Activated B cell treated with CpG ODN at 0.5 μM for 24 hours (primary cell): ENCODE data around the gene DAB1. TPM values are rescaled to one million over a fixed set of nuclear protein-coding genes. Genes with fewer than 3 reads are reported as not detected.

Source experiments
- ATAC-seq: fragments of 200-7000 bp; cut with Tn5 transposase; one replicate; pipeline ENCODE4 v1.10.0; 2021; ENCODE audit warnings: low read depth, mild to moderate bottlenecking, moderate library complexity
- CTCF ChIA-PET: fragments of 350-600 bp; sonication (Branson Sonifier 250); formaldehyde crosslinking; loops from one replicate; lab custom pipeline; 2021; ENCODE audit warnings: antibody characterized with exemption; lab: Charles Lee
- POLR2A ChIA-PET: fragments of 350-600 bp; sonication (Branson Sonifier 250); formaldehyde crosslinking; loops from one replicate; lab custom pipeline; 2021; ENCODE audit warnings: antibody characterized with exemption; lab: Charles Lee
- DNase-seq: peaks from one replicate; pipeline ENCODE4 v3.0.0; 2022
- H3K27ac Mint-ChIP-seq: one replicate; pipeline ENCODE4 v1.8.0; 2020; ENCODE audit warnings: mixed read lengths
- H3K27me3 Mint-ChIP-seq: one replicate; pipeline ENCODE4 v1.8.0; 2021; ENCODE audit warnings: mixed read lengths
- H3K36me3 Mint-ChIP-seq: one replicate; pipeline ENCODE4 v1.8.0; 2021; ENCODE audit warnings: low read depth, mixed read lengths
- H3K4me1 Mint-ChIP-seq: one replicate; pipeline ENCODE4 v1.8.0; 2021; ENCODE audit warnings: mixed read lengths
- H3K4me3 Mint-ChIP-seq: one replicate; pipeline ENCODE4 v1.8.0; 2020; ENCODE audit warnings: mild to moderate bottlenecking, mixed read lengths
- H3K9me3 Mint-ChIP-seq: one replicate; pipeline ENCODE4 v1.8.0; 2020; ENCODE audit warnings: mixed read lengths
- CTCF ChIP-seq: fragments of 200-600 bp; IDR thresholded peaks from one replicate; pipeline ENCODE4 v1.8.0; 2022; ENCODE audit warnings: antibody characterized with exemption, mild to moderate bottlenecking
- intact Hi-C: fragments of 100-400 bp; cut with micrococcal nuclease; formaldehyde crosslinking; loops from one replicate; pipeline ENCODE4 v1.15.1; 2024
- total RNA-seq: library from RNA; stranded (reverse); gene quantifications from 2 replicates; pipeline ENCODE4 v1.2.3, GENCODE V29; 2022

The DAB1 gene
- total RNA-seq, 1 donor from 2014 or later = not detected

GRCh38 chr1:57324388-57324787, 99.5 kb downstream of the DAB1 start:
- Mint-ChIP-seq H3K27ac (no peak overlapping the region), H3K4me1 (no peaks in the 10 kb centered on the region), H3K27me3 (no peaks in the 10 kb centered on the region), H3K36me3 (no peaks in the 10 kb centered on the region), H3K9me3 (no peaks in the 10 kb centered on the region), H3K4me3 (no peak overlapping the region)
- intact Hi-C loops = no loop called here
- ATAC-seq = no peak
- ChIA-PET POLR2A (no interaction called here), CTCF (no interaction called here)
- DNase-seq = no peak
- TF ChIP-seq CTCF = no peak

- ChIA-PET CTCF (no interaction called here), POLR2A (no interaction called here)
- ATAC-seq (no peak), DNase-seq (no peak)
- H3K27ac Mint-ChIP-seq = no peak overlapping the region
- no peaks in the 10 kb centered on the region for H3K9me3 Mint-ChIP-seq
- no peak for TF ChIP-seq CTCF
- H3K4me1 Mint-ChIP-seq = no peaks in the 10 kb centered on the region
- H3K36me3 Mint-ChIP-seq = no peaks in the 10 kb centered on the region
- H3K27me3 Mint-ChIP-seq = no peaks in the 10 kb centered on the region
- intact Hi-C loops = no loop called here
- no peak overlapping the region for H3K4me3 Mint-ChIP-seq
These were observed 102.1 kb downstream of the DAB1 start for GRCh38 chr1:57321776-57322175.

GRCh38 chr1:57319791-57320190, 104.1 kb downstream of the DAB1 start:
- CTCF ChIA-PET = no interaction called here
- Mint-ChIP-seq H3K9me3 (no peaks in the 10 kb centered on the region), H3K36me3 (no peaks in the 10 kb centered on the region), H3K4me3 (no peak overlapping the region), H3K27ac (no peak overlapping the region), H3K27me3 (no peaks in the 10 kb centered on the region), H3K4me1 (no peaks in the 10 kb centered on the region)
- ATAC-seq (no peak), DNase-seq (no peak)
- POLR2A ChIA-PET = no interaction called here
- intact Hi-C loops = no loop called here
- TF ChIP-seq CTCF = no peak

GRCh38 chr1:57319165-57319564, 104.7 kb downstream of the DAB1 start:
- ATAC-seq = no peak

GRCh38 chr1:57316861-57317260, 107.0 kb downstream of the DAB1 start:
- H3K27ac Mint-ChIP-seq = no peak overlapping the region
- TF ChIP-seq CTCF = no peak
- POLR2A ChIA-PET = no interaction called here

More at GRCh38 chr1:57319165-57319564, 104.7 kb downstream of the DAB1 start:
- intact Hi-C loops = no loop called here
- DNase-seq = no peak
- no peaks in the 10 kb centered on the region for H3K9me3 Mint-ChIP-seq
- H3K4me3 Mint-ChIP-seq = no peak overlapping the region
- no peaks in the 10 kb centered on the region for H3K4me1 Mint-ChIP-seq
- ChIA-PET CTCF (no interaction called here), POLR2A (no interaction called here)
- no peaks in the 10 kb centered on the region for H3K27me3 Mint-ChIP-seq
- no peaks in the 10 kb centered on the region for H3K36me3 Mint-ChIP-seq
- no peak for TF ChIP-seq CTCF
- no peak overlapping the region for H3K27ac Mint-ChIP-seq

More at GRCh38 chr1:57316861-57317260, 107.0 kb downstream of the DAB1 start:
- no peaks in the 10 kb centered on the region for H3K4me1 Mint-ChIP-seq
- intact Hi-C loops = no loop called here
- no peaks in the 10 kb centered on the region for H3K9me3 Mint-ChIP-seq
- H3K4me3 Mint-ChIP-seq = no peak overlapping the region
- CTCF ChIA-PET = no interaction called here
- no peaks in the 10 kb centered on the region for H3K36me3 Mint-ChIP-seq
- DNase-seq = no peak
- no peak for ATAC-seq
- no peaks in the 10 kb centered on the region for H3K27me3 Mint-ChIP-seq
